ENCODE data around the gene SHF. TPM values are rescaled to one million over a fixed set of nuclear protein-coding genes. Genes with fewer than 3 reads are reported as not detected.
A peak's percentile ranks its signal among the peaks of the same experiment; 100 is the strongest.
"Not testable (repeated sequence)": the region's sequence is repeated elsewhere in the genome, so short reads cannot be mapped to it uniquely, and the experiment has no call there.

The SHF gene
- total RNA-seq, 1 donor: 3.3 TPM

DNA sequence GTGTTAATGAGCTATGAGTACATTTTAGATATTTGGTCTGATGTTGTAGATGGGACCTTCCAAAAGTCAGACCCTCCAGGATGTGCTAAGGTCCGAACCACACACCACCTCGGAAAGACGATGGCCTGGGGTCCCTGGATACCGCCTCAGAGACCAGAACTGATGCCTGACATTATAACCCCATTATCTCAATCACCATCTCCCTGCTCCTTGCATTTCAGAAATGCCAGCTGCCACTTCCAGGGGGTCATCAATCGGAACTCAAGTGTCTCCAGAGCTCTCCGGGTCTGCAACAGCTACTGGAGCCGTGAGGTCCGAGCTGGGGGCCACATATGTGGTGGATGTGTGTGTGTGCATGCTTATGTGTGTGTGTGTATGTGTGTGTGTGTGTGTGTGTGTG, 50.1 kb downstream of the SHF start:
- H3K79me2 ChIP-seq (ENCODE audit: insufficient read depth, low read length): no peaks in the 10 kb centered on the region
- TF ChIP-seq, protein P1, sequence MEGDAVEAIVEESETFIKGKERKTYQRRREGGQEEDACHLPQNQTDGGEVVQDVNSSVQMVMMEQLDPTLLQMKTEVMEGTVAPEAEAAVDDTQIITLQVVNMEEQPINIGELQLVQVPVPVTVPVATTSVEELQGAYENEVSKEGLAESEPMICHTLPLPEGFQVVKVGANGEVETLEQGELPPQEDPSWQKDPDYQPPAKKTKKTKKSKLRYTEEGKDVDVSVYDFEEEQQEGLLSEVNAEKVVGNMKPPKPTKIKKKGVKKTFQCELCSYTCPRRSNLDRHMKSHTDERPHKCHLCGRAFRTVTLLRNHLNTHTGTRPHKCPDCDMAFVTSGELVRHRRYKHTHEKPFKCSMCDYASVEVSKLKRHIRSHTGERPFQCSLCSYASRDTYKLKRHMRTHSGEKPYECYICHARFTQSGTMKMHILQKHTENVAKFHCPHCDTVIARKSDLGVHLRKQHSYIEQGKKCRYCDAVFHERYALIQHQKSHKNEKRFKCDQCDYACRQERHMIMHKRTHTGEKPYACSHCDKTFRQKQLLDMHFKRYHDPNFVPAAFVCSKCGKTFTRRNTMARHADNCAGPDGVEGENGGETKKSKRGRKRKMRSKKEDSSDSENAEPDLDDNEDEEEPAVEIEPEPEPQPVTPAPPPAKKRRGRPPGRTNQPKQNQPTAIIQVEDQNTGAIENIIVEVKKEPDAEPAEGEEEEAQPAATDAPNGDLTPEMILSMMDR (IDR thresholded peaks at IDR 0.05; ENCODE audit: extremely low read depth, low read depth, low read length): no peak
- no peak overlapping the region for H3K27ac ChIP-seq (ENCODE audit: low read depth, low read length)
- no peak overlapping the region for H2AFZ ChIP-seq (ENCODE audit: low read length)
- no peaks in the 10 kb centered on the region for H3K36me3 ChIP-seq (ENCODE audit: insufficient read depth, low read length)
- H3K27me3 ChIP-seq (ENCODE audit: insufficient read depth, low read length): peaks cover 51% of the 10 kb centered on the region
- no peak overlapping the region for H3K4me3 ChIP-seq (ENCODE audit: insufficient read depth, low read length)
- no peaks in the 10 kb centered on the region for H3K4me1 ChIP-seq (ENCODE audit: insufficient read depth, low read length)
- no peaks in the 10 kb centered on the region for H4K20me1 ChIP-seq (ENCODE audit: insufficient read depth, low read length)
- no peaks in the 10 kb centered on the region for H3K9me3 ChIP-seq (ENCODE audit: low read depth, low read length)
- H3K4me2 ChIP-seq (ENCODE audit: insufficient read depth, low read length): no peak overlapping the region
- no peak for DNase-seq (ENCODE audit: insufficient read length, low spot score, missing footprints)

DNA sequence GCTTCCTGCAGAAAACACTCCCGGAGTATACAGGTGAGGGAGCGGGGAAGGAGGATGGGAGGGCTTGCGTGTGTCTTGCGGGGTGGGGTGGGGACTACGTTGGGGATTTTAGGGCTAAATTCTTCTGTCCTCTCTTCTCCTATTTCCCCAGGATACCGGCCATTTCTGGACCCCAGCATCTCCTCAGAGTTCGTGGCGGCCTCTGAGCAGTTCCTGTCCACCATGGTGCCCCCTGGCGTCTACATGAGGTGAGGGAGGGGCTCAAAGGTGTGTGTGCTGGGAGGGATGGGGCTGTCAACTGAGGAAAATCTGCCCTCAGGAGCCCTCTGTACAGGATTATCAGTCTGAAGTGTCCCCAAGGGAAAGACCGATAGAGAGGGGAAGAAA, 51.4 kb downstream of the SHF start:
- DNase-seq (ENCODE audit: insufficient read length, low spot score, missing footprints): peak; percentile 76
- TF ChIP-seq, protein P1 (IDR thresholded peaks at IDR 0.05; ENCODE audit: extremely low read depth, low read depth, low read length): no peak
- Histone ChIP-seq H3K27ac (ENCODE audit: low read depth, low read length) (no peak overlapping the region), H3K27me3 (ENCODE audit: insufficient read depth, low read length) (peaks cover 62% of the 10 kb centered on the region), H4K20me1 (ENCODE audit: insufficient read depth, low read length) (no peaks in the 10 kb centered on the region), H3K4me2 (ENCODE audit: insufficient read depth, low read length) (no peak overlapping the region), H3K4me3 (ENCODE audit: insufficient read depth, low read length) (no peak overlapping the region), H3K36me3 (ENCODE audit: insufficient read depth, low read length) (no peaks in the 10 kb centered on the region), H3K79me2 (ENCODE audit: insufficient read depth, low read length) (no peaks in the 10 kb centered on the region), H2AFZ (ENCODE audit: low read length) (no peak overlapping the region), H3K9me3 (ENCODE audit: low read depth, low read length) (no peaks in the 10 kb centered on the region), H3K4me1 (ENCODE audit: insufficient read depth, low read length) (no peaks in the 10 kb centered on the region)

DNA sequence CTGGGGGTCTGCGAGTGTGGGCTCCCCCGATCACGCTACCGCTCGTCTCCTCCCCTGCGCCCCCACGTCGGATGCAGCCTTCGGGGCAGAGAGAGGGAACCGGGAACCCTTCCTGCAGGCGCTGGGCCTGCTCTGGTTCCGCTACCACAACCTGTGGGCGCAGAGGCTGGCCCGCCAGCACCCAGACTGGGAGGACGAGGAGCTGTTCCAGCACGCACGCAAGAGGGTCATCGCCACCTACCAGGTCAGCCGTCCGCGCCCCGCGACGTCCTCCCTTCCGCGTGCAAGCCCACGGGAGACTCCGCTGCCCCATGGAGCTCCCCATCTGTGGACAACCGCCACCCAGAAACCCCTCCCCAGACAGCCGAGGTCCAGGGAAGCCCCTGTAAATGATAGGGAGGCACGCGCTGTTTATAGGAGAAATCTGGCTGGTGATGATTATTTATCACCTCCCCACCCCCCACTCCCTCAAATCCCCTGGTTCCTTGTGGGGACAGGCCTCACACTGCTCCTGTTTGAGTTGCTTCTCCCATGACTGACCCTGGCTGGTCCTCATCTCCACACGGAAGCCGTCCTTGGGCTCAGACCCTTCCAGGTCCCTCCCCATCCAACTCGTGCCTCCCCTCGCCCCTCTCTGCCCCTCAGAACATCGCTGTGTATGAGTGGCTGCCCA, 51.9 kb downstream of the SHF start:
- H3K9me3 ChIP-seq (ENCODE audit: low read depth, low read length); H3K27ac ChIP-seq (ENCODE audit: low read depth, low read length); H3K4me2 ChIP-seq (ENCODE audit: insufficient read depth, low read length); H3K4me1 ChIP-seq (ENCODE audit: insufficient read depth, low read length); H3K79me2 ChIP-seq (ENCODE audit: insufficient read depth, low read length); DNase-seq (ENCODE audit: insufficient read length, low spot score, missing footprints); H3K4me3 ChIP-seq (ENCODE audit: insufficient read depth, low read length); H2AFZ ChIP-seq (ENCODE audit: low read length); H4K20me1 ChIP-seq (ENCODE audit: insufficient read depth, low read length); H3K36me3 ChIP-seq (ENCODE audit: insufficient read depth, low read length): not testable (repeated sequence)
- H3K27me3 ChIP-seq (ENCODE audit: insufficient read depth, low read length): peaks cover 65% of the 10 kb centered on the region

DNA sequence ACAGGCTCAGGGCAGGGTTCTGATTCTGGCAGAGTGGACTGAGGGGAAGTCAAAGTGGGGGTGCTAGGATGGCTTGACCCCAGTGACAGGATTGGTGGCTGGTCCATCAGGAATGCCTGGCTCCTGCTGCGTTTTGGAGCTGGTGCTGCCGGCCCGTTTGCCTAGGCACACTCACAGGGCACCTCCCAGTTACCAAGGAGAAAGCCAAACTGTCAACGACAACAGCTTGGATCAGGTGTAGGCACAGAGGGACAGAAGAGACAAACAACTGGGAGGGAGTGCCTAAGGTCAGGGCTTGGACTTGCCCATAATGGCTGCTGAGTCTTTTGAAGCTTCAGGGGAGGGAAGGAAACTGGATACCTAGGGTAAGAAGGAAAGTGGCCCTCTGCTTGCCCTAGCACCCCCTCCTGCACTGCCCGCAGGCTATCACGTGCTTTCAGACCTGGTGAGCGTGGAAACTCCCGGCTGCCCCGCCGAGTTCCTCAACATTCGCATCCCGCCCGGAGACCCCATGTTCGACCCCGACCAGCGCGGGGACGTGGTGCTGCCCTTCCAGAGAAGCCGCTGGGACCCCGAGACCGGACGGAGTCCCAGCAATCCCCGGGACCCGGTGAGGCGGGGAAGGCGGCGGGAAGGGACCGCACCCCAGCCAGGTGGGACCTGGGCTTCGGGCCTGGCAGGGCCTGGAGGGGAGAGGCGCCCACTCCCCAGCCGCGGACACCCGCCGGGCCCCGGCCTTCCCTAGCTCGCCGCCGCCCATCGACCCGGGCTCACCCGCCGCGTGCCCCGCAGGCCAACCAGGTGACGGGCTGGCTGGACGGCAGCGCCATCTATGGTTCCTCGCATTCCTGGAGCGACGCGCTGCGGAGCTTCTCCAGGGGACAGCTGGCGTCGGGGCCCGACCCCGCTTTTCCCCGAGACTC, 52.8 kb downstream of the SHF start:
- H3K4me3 ChIP-seq (ENCODE audit: insufficient read depth, low read length): no peak overlapping the region
- TF ChIP-seq, protein P1 (IDR thresholded peaks at IDR 0.05; ENCODE audit: extremely low read depth, low read depth, low read length): no peak
- no peaks in the 10 kb centered on the region for H3K79me2 ChIP-seq (ENCODE audit: insufficient read depth, low read length)
- H3K4me2 ChIP-seq (ENCODE audit: insufficient read depth, low read length): no peak overlapping the region
- peaks cover 73% of the 10 kb centered on the region for H3K27me3 ChIP-seq (ENCODE audit: insufficient read depth, low read length)
- H4K20me1 ChIP-seq (ENCODE audit: insufficient read depth, low read length): no peaks in the 10 kb centered on the region
- no peak overlapping the region for H3K27ac ChIP-seq (ENCODE audit: low read depth, low read length)
- H3K4me1 ChIP-seq (ENCODE audit: insufficient read depth, low read length): no peaks in the 10 kb centered on the region
- H3K9me3 ChIP-seq (ENCODE audit: low read depth, low read length): no peaks in the 10 kb centered on the region
- DNase-seq (ENCODE audit: insufficient read length, low spot score, missing footprints): peak; percentile 76
- no peaks in the 10 kb centered on the region for H3K36me3 ChIP-seq (ENCODE audit: insufficient read depth, low read length)
- H2AFZ ChIP-seq (ENCODE audit: low read length): no peak overlapping the region

Measured in osteoblast (primary cell).